Activated CD8-positive, alpha-beta memory T cell treated with anti-CD3 and anti-CD28 coated beads, Interleukin-2, amount 50 U/mL, for 1 hour (primary cell): ENCODE measurements around the gene TLCD4.
A peak's percentile ranks its signal among the peaks of the same experiment; 100 is the strongest.
"Not testable (repeated sequence)": the region's sequence is repeated elsewhere in the genome, so short reads cannot be mapped to it uniquely, and the experiment has no call there.

ENCODE experiments used
- DNase-seq: peaks from one replicate; pipeline ENCODE4 v3.0.0-alpha.2; 2020; ENCODE audit errors: extremely low read depth

TLCD4 gene

GRCh38 chr1:95117207-95118066 lies at the start of gene TLCD4:
Gene TLCD4 (plus strand): TSS chr1:95117355. CDS start chr1:95143902, 26,547 bp downstream.
- no peak for DNase-seq

- no peak for DNase-seq
Observed at GRCh38 chr1:95067568-95067967, 49.6 kb upstream of the TLCD4 start.

- no peak for DNase-seq
Observed at GRCh38 chr1:95068956-95069709, 48.0 kb upstream of the TLCD4 start.

GRCh38 chr1:95069710-95070093 lies 47.5 kb upstream of the TLCD4 start:
- no peak for DNase-seq

DNA sequence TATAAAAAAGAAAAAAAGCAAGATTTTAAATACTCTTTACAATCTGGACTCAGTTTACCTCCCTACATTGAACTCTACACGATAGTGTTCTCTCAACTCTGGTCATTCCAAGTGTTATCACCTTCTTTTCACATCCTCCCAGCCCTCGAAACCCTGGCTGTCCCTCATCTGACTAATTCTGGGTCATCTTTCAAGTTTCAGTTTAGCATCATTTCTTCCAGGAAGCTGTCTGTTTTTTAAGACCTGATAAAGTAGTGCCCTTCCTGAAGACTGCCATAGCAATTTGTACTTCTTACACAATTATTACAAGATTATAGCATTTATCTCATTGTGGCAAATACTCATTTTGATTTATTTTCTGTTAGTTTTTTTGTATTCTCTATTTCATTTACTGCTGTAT lies 45.6 kb upstream of the TLCD4 start:
- no peak for DNase-seq

- no peak for DNase-seq
Observed at GRCh38 chr1:95072117-95072516, 45.0 kb upstream of the TLCD4 start.

DNA sequence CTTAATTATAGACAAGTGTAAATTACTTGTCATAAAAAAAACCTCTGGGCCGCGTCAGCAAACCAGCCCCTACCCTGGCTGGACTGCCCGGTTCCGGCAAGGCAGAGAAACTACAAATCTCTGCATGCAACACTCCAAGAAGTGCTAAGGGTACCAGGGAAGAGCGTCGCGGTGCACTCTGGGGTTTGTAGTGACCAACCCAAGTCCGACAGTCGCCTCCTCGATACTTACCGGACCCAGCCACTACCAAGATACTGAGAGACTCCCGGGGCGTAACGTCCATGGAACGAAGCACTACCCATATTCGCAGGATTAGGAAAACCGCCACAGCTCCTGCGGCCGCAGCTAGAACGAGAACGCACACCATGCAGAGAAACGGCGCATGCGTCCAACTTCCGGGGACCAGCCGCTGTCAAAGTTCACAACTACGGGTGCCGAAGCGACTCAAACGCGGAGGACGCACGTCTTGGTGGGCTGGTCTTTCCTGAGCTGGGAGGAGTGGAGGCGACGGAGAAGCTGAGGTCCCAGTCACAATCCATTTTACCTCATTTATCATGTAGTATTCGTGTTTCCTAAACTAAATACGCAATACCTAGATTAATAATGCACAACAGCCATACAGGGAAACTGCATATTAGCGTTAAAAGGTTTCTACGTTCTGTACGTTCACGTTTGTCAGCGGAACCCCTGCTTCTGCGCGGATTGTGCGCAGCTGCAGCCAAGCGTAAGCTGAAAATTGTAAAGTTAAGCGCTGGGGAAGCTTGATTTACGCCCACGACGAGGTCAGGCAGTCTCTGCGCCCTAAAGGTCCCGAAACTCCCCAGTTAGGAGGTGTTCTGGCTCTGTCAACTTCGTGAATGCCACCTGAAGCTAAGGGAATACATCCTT lies 44.4 kb upstream of the TLCD4 start, which contains the start of gene ALG14:
ALG14 (minus strand) TSS at position 420 of the 888 bp plus-strand sequence; CDS start at position 367, 53 bp downstream.
- peak; percentile 79 for DNase-seq

DNA sequence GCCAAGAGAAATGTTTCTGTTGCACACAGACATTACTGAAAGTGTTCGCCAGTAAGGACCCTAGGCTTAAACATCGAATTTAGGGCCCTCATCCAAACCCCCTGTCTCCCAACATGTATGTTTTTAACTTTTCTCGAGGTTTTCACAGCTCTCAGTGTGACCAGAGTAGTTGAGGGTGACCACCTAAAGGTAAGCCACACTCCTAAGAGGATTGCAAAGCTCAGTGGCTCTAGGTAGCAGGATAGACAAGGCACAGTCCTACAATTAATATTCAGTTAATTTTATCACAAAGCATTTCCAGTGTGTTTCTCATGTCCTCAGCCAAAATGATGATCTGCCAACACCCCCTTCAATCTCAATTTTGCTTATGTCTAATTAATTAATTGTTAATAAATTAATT lies 43.7 kb upstream of the TLCD4 start:
- no peak for DNase-seq

GRCh38 chr1:95076034-95076433 lies 41.1 kb upstream of the TLCD4 start:
- DNase-seq = no peak

DNA sequence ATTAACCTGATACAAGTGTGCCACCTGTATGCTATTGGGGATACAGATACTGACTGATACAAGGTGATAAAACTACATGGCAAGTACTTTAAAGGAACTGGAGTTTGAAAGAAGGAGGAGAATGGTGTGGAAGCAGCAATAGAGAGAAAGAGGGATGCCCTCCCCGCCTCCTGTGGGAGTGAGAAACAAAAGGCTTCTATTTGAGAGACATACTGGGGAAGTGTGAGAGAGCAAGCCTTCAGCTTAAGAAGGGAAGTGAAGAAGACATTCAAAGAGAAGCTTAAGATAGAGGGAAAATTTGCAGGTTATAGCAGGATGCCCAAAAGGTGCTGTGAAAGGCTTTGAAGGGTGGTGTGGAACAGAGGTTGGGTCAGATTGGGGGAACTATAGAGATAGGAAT lies 36.7 kb upstream of the TLCD4 start:
- DNase-seq = no peak

DNA sequence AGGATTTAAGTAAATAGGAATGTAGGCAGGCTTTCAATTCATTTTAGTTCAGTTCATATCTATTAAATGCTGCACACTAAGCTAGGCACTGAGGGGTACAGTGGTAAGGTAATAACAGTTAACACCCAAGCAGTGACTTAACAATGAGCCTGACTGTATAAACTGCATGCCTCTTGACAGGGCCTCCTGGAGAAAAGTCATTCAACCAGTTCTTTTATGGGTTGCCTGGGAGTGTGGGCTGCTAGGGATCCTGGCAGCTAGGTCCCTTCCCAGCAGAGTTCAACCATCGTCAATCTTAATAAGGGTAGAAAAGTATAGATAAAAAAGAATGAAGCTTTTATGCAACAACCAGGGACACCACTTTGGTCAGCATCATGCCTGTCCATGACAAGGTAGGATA lies 36.3 kb upstream of the TLCD4 start:
- no peak for DNase-seq

- DNase-seq = no peak
Observed at GRCh38 chr1:95084317-95085176, 32.6 kb upstream of the TLCD4 start.

GRCh38 chr1:95085376-95085775 lies 31.8 kb upstream of the TLCD4 start:
- no peak for DNase-seq

GRCh38 chr1:95086949-95087533 lies 30.1 kb upstream of the TLCD4 start:
- no peak for DNase-seq

DNA sequence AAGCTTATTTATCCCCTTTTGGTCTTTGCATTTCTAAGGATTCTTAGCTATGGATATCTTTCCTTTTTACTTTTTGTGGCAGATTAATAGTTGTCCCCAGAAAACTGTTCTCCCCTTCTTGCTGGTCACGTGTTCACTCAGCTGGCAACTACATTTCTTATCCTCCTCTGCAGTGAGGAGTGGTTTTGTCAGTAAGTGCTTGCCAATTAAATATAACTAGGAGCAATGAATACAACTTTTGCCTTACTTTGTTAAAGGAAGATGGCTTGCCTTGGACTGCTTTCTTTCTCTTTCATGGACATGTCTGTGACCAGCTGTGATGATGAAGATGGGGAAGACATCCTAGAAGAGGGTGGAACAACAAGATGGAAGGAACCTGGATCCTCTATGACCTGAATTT lies 28.9 kb upstream of the TLCD4 start:
- DNase-seq = no peak

- DNase-seq = no peak
Observed at GRCh38 chr1:95089650-95090287, 27.4 kb upstream of the TLCD4 start.

- not testable (repeated sequence) for DNase-seq
Observed at GRCh38 chr1:95091290-95091689, 25.9 kb upstream of the TLCD4 start.

DNA sequence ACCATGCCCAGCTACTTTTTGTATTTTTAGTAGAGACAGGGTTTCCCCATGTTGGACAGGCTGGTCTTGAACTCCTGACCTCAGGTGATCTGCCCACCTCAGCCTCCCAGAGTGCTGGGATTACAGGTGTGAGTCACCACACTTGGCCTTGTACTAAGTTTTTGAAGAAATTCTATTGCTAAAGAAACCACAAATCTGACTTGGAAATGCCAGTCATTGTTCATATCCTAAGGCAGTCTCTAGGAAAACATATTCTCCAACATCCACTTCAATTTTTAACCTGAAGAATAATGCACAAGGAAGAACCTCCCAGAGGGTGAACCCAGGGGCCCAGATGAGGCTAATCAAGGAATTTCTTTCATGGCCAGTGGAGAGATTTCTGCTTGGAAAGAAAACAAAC lies 24.3 kb upstream of the TLCD4 start:
- not testable (repeated sequence) for DNase-seq

DNA sequence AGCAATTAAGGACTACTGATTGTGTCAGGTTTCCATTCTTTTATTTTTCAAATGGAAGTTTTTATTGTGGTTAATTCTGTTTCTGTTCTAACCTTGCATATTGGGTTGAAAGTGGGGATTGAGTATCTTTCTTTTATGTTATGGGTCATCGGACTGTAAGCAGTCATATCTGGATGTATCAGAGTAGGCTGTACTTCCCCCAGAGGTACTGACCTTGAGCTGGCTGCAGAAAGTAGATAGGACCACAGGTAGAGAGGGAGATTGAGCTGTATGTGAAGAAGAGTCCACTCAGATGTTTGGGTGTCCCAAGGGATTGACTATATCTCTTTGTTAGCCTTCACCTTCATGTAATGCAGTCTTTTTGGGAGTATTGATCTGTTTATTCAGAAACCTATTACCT lies 23.9 kb upstream of the TLCD4 start:
- no peak for DNase-seq

- DNase-seq = no peak
Observed at GRCh38 chr1:95094923-95095322, 22.2 kb upstream of the TLCD4 start.
